CD4-positive, alpha-beta T cell treated with Interleukin-15 for 1 hour (primary cell): Measurements from ENCODE around the gene RELA.

Source experiments
- DNase-seq: peaks from one replicate; pipeline ENCODE4 v3.0.0-alpha.2; 2020

The RELA gene

DNA sequence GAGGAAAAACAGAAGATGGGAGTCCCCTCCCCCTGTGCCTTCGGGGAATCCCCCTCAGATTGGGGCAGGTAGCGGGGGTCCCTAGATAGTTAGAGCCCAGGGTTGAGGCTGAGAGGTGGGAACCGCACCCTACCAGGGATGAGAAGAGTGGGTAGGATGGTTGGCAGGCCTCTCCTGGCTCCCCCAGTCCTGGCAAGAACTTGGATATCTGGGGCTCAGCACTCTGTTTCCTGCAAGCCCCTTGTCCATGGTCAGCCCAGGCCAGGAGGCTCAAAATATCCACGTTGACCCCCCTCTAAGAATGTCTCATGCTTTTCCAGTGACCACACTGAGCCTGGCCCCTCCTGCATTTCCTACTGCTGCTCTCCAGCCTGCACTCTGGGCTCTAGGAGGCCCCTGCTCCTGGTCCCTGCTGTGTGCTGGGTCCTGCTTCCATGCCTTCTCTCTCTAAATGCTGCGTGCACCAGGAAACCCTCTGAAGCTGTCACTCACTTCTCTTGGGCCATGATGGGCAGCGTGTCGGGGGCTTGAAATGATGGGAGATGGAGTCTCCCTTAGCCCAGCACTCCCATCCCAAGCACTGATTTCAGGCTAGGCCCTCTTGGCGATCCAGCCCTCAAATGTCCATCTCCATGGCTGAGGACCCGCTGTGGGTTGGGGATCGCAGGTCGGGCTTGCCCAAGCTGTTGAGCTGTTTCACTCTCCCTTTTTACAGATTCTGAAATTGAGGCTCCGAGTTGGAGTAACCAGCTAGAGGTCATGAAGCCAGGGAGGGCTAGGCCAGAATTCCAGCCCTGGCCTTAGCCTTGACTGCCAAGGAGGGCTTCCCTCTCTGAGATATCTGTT, 50.7 kb downstream of the RELA start:
- DNase-seq: no peak

GRCh38 chr11:65611028-65611757, 51.5 kb downstream of the RELA start:
- peak; percentile 59 for DNase-seq

DNA sequence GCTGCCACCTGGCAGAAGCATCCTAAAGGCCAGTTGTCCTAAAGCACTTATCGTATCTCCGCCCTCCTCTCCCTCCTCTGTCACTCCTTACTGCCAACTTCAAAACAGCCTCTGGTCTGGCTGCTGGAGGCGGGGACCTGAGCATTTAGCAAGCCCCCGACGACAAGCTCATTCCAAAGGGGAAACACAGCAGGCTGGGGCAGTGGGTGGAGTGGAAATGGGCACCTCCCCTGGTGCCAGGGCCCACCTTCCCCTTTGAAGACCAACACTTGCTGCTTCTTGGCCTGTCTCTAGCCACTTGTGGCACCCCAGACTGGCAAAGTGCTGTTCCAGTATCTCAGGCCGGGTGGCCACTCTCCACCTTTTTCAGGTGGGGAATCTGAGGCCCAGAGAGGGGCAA, 52.3 kb downstream of the RELA start:
- no peak for DNase-seq

- no peak for DNase-seq
Measured at GRCh38 chr11:65609665-65610064, 53.1 kb downstream of the RELA start.

DNA sequence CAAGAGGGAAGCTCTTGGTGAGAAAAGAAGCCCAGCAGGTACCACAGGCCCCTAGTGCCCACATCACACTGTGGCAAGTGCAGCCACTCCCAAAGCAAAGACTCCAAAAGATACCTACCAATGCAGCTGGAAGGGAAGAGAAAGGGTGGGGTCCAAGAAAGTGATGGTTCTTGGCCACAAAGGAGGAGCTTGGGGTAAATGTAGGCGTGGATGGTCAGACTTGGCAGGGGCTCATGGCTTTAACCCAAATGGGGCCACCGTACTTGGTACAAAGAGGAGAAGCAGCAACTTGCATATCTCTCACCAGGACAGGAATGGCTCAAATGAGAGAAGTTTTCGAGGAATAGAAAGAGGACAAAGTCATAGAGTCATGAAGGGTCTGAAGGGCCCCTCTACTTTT, 53.5 kb downstream of the RELA start:
- DNase-seq: no peak

DNA sequence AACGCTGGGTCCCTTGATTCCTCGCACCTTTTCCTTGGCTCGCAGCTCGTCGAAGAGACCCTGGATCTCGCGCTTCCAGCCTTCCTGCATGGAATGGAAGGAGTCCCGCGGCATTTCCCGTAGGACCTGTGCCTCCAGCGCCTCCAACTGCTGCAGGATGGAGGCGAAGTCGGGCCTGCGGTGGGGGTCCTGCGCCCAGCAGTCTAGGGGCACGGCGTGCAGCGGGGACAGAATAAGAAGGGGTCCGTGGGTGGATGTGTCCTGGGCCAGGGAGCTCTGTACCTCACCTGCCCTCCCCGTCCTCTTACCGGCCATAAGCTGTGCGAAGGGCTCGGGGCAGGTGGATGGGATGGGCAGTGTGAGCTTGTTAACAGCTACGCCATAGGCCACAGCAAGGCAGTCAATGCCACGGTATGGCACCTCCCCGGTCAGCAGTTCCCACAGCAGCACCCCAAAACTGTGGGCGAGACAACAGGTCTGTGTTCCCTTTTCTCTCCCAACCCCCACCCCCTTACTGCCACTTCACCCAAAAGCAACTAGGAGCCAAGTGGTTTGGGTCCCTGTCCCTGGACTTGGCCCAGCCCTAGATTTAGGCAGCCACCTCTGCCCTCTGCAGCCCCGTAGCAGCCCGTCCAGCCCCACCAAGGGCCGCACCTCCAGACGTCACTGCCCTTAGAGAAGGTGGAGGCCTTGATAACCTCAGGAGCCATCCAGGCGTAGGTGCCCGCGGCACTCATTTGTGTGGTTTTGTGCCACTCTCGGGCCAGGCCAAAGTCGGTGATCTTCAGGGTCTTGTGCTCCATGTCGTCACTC, 54.9 kb downstream of the RELA start:
- DNase-seq: no peak

- DNase-seq: no peak
Measured at GRCh38 chr11:65606876-65607613, 55.7 kb downstream of the RELA start.

- no peak for DNase-seq
Measured at GRCh38 chr11:65604258-65604657, 58.5 kb downstream of the RELA start.
